HCT116 (cell line): ENCODE data around the gene PINK1. TPM values are rescaled to one million over a fixed set of nuclear protein-coding genes. Genes with fewer than 3 reads are reported as not detected.
A peak's percentile ranks its signal among the peaks of the same experiment; 100 is the strongest.

Experiments
- ATAC-seq: fragments of 200-7000 bp; cut with Tn5 transposase; 2 replicates; pipeline ENCODE4 v1.9.1; 2020; ENCODE audit warnings: mild to moderate bottlenecking, moderate library complexity
- BruUV-seq: library from RNA; stranded (reverse); fragments of 400-500 nt; replicated peaks from 2 replicates; lab custom pipeline; 2021; lab: Mats Ljungman, UMichigan
- CTCF ChIA-PET: fragments of 300-600 bp; sonication (Branson Sonifier 250); formaldehyde crosslinking; loops from one replicate; lab custom pipeline; 2021; ENCODE audit warnings: antibody characterized with exemption; lab: Charles Lee
- POLR2A ChIA-PET: fragments of 300-600, 350-600 bp; sonication (Branson Sonifier 250); formaldehyde crosslinking; loops from one replicate; lab custom pipeline; 2021; ENCODE audit warnings: antibody characterized with exemption; lab: Charles Lee
- RAD21 ChIA-PET, 2 experiments: fragments of 300-600 bp; sonication (Branson Sonifier 250); formaldehyde crosslinking; loops; one replicate each; lab custom pipeline; 2023; ENCODE audit warnings: low total read pairs in 2 of 2; ENCODE audit not compliant: uncharacterized antibody in 2 of 2, unreplicated experiment in 2 of 2, low non-redundant PET in 1 of 2; lab: Charles Lee
- DNase-seq: peaks from one replicate; pipeline ENCODE4 v3.0.0-alpha.2; 2010; ENCODE audit warnings: low read depth, low spot score
- H2AFZ ChIP-seq: fragments of 200-600 bp; shearing (Covaris generic), sonication (generic); 2 replicates; pipeline ENCODE4 v1.6.1; 2017; ENCODE audit warnings: low read depth, mixed run types, mixed read lengths, antibody characterized with exemption, low read length; ENCODE audit not compliant: poor library complexity, severe bottlenecking
- H3K27ac ChIP-seq: 2 replicates; pipeline ENCODE4 v1.5.1; 2012; ENCODE audit warnings: low read depth, low read length
- H3K27me3 ChIP-seq: fragments of 200-600 bp; sonication (generic); 2 replicates; pipeline ENCODE4 v1.6.1; 2016; ENCODE audit warnings: mixed run types, low read length, mixed read lengths; ENCODE audit not compliant: insufficient read depth
- H3K36me3 ChIP-seq, 2 experiments: fragments of 200-500 bp in 1 of 2; fragments of 200-600 bp in 1 of 2; sonication (Bioruptor generic) in 1 of 2; sonication (generic) in 1 of 2; 2 replicates each; pipeline versions ENCODE4 v1.5.1 to v1.6.1; 2014 to 2016; ENCODE audit warnings: low read length in 2 of 2, inconsistent platforms in 1 of 2, mixed read lengths in 1 of 2, mixed run types in 1 of 2; ENCODE audit not compliant: insufficient read depth in 2 of 2, control insufficient read depth in 1 of 2
- H3K4me1 ChIP-seq, 2 experiments: fragments of 200-600 bp in 1 of 2; sonication (generic) in 1 of 2; 2 replicates each; pipeline versions ENCODE4 v1.5.1 to v1.6.1; 2012 to 2017; ENCODE audit warnings: low read length in 2 of 2, inconsistent platforms in 1 of 2, mild to moderate bottlenecking in 1 of 2, mixed read lengths in 1 of 2, mixed run types in 1 of 2, moderate library complexity in 1 of 2; ENCODE audit not compliant: insufficient read depth in 2 of 2, control insufficient read depth in 1 of 2
- H3K4me2 ChIP-seq: fragments of 200-600 bp; sonication (generic); 2 replicates; pipeline ENCODE4 v1.6.1; 2017; ENCODE audit warnings: mixed run types, low read length, mixed read lengths
- H3K4me3 ChIP-seq, 2 experiments: fragments of 200-600 bp in 1 of 2; sonication (generic) in 1 of 2; replicated peaks in 1 of 2; 2 replicates each; pipeline ENCODE4 v1.5.1; 2011 to 2016; ENCODE audit warnings: low read length in 2 of 2, control low read depth in 1 of 2, low read depth in 1 of 2, mild to moderate bottlenecking in 1 of 2, mixed read lengths in 1 of 2, mixed run types in 1 of 2
- H3K79me2 ChIP-seq: fragments of 200-600 bp; sonication (generic); 2 replicates; pipeline ENCODE4 v1.6.1; 2017; ENCODE audit warnings: mild to moderate bottlenecking, mixed run types, low read length, moderate library complexity, mixed read lengths; ENCODE audit not compliant: insufficient read depth
- H3K9ac ChIP-seq: fragments of 200-600 bp; sonication (generic); 2 replicates; pipeline ENCODE4 v1.6.1; 2016; ENCODE audit warnings: low read length, mixed read lengths
- H3K9me2 ChIP-seq: fragments of 200-600 bp; sonication (generic), shearing (Covaris generic); 2 replicates; pipeline ENCODE4 v1.6.1; 2017; ENCODE audit warnings: mixed run types, mild to moderate bottlenecking, moderate library complexity; ENCODE audit not compliant: insufficient read depth
- H3K9me3 ChIP-seq, 2 experiments: fragments of 200-500 bp in 1 of 2; fragments of 200-600 bp in 1 of 2; sonication (Bioruptor generic) in 1 of 2; sonication (generic) in 1 of 2; 2 replicates each; pipeline ENCODE4 v1.6.1; 2014 to 2017; ENCODE audit warnings: low read length in 2 of 2, mixed read lengths in 2 of 2, inconsistent platforms in 1 of 2, low read depth in 1 of 2, mild to moderate bottlenecking in 1 of 2, mixed run types in 1 of 2, moderate library complexity in 1 of 2; ENCODE audit not compliant: control insufficient read depth in 1 of 2, insufficient read depth in 1 of 2
- H4K20me1 ChIP-seq: fragments of 200-600 bp; sonication (generic), shearing (Covaris generic); 2 replicates; pipeline ENCODE4 v1.6.1; 2017; ENCODE audit warnings: mixed run types, mild to moderate bottlenecking, moderate library complexity; ENCODE audit not compliant: insufficient read depth
- CBX3 ChIP-seq: IDR thresholded peaks from 2 replicates; pipeline ENCODE4 v1.6.1; 2012; ENCODE audit warnings: low read depth
- CEBPB ChIP-seq: IDR thresholded peaks from 2 replicates; pipeline ENCODE4 v1.6.1; 2012; ENCODE audit warnings: low read depth
- EGR1 ChIP-seq: IDR thresholded peaks from 2 replicates; pipeline ENCODE4 v1.6.1; 2012; ENCODE audit warnings: low read depth
- POLR2AphosphoS5 ChIP-seq: IDR thresholded peaks from 2 replicates; pipeline ENCODE4 v1.6.1; 2011; ENCODE audit warnings: mild to moderate bottlenecking, low read depth, low read length, moderate library complexity
- SIN3A ChIP-seq: IDR thresholded peaks from 2 replicates; pipeline ENCODE4 v1.6.1; 2012; ENCODE audit warnings: low read depth
- SP1 ChIP-seq: IDR thresholded peaks from 2 replicates; pipeline ENCODE4 v1.6.1; 2012; ENCODE audit warnings: low read depth
- YY1 ChIP-seq: IDR thresholded peaks from 2 replicates; pipeline ENCODE4 v1.6.1; 2011; ENCODE audit warnings: low read length, low read depth, moderate library complexity, mild to moderate bottlenecking; ENCODE audit not compliant: insufficient replicate concordance; ENCODE audit errors: extremely low read depth
- intact Hi-C: fragments of 100-400 bp; cut with micrococcal nuclease; formaldehyde crosslinking; loops from 2 replicates; pipeline ENCODE4 v1.10.0; 2022
- total RNA-seq: library from RNA; stranded (reverse); gene quantifications from one replicate; pipeline ENCODE4 v1.2.1, GENCODE V29; 2021; ENCODE audit not compliant: unreplicated experiment
- TF ChIP-seq, protein P1 (sequence below): IDR thresholded peaks from 2 replicates; pipeline ENCODE4 v1.6.1; 2012

Gene PINK1
- total RNA-seq, 1 experiment from 2014 or later: 29.4 TPM

DNA sequence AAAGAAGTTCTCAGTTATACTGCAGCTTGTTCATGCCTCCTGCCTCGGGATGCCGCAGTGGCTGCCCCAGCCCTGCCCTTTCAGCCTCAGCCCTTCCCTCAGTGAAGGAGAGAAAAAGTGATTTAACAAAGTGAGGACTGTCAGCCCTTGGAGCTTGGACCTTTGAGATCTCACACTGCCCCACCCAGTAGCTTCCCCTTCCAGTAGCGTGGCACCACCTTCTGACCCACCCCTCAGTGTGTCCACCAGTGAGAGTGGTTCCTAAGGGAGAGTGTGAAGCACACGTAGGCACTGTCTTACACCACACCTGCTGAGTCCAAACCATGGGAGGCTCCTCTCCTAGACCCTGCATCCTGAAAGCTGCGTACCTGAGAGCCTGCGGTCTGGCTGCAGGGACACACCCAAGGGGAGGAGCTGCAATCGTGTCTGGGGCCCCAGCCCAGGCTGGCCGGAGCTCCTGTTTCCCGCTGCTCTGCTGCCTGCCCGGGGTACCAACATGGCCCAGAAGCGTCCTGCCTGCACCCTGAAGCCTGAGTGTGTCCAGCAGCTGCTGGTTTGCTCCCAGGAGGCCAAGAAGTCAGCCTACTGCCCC is 44.5 kb upstream of the PINK1 start, which contains the start of gene CDA:
Gene CDA (plus strand): TSS at position 464 of the 592 bp plus-strand sequence. CDS start 33 bp downstream, at position 497.
- H3K79me2 ChIP-seq: no peaks in the 10 kb centered on the region
- ChIA-PET CTCF (interaction anchor here (0.6 to 2.9 kb wide), 7 partner anchors 13 to 376 kb away, joined by 3 to 21 read pairs (median 4); partner anchors contain the start of gene PINK1), RAD21 (interaction anchor here in 1 of 2 experiments (0.6 to 1.4 kb wide), 2 partner anchors 13 to 24 kb away, joined by 4 to 5 read pairs; no protein-coding TSS in a partner anchor), POLR2A (interaction anchor here (0.7 to 1.3 kb wide), 6 partner anchors 10 to 45 kb away, joined by 3 to 6 read pairs (median 4); no protein-coding TSS in a partner anchor)
- H3K27me3 ChIP-seq: no peaks in the 10 kb centered on the region
- H3K4me2 ChIP-seq: peak within 1 kb of the TSS; percentile 99
- TF ChIP-seq POLR2AphosphoS5 (peak; percentile 82), YY1 (peak; percentile 28), SP1 (peak; percentile 64), CEBPB (no peak), SIN3A (peak; percentile 66; the same call in 1 of the 2 replicates), EGR1 (no peak), CBX3 (peak; percentile 38; the same call in 1 of the 2 replicates)
- TF ChIP-seq, protein P1, sequence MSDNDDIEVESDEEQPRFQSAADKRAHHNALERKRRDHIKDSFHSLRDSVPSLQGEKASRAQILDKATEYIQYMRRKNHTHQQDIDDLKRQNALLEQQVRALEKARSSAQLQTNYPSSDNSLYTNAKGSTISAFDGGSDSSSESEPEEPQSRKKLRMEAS: peak; percentile 71
- H4K20me1 ChIP-seq: no peaks in the 10 kb centered on the region
- H3K36me3 ChIP-seq: no peaks in the 10 kb centered on the region
- H3K4me3 ChIP-seq: peak within 1 kb of the TSS; percentile 68 to 71
- H3K9ac ChIP-seq: peak within 1 kb of the TSS; percentile 77
- H3K27ac ChIP-seq: peak within 1 kb of the TSS; percentile 38; the same call in 1 of the 2 replicates
- H3K9me2 ChIP-seq: no peaks in the 10 kb centered on the region
- peak within 1 kb of the TSS; percentile 86 for H2AFZ ChIP-seq
- peaks cover 23 to 47% of the 10 kb centered on the region in 2 experiments for H3K4me1 ChIP-seq
- ATAC-seq (peak; percentile 90), DNase-seq (peak; percentile 81)
- H3K9me3 ChIP-seq: no peaks in the 10 kb centered on the region
- intact Hi-C loops: no loop called here
- BruUV-seq: no TSS peak
